ENCODE results near the gene CRHBP. TPM values are rescaled to one million over a fixed set of nuclear protein-coding genes. Genes with fewer than 3 reads are reported as not detected.
A peak's percentile ranks its signal among the peaks of the same experiment; 100 is the strongest.
"Not testable (repeated sequence)": the region's sequence is repeated elsewhere in the genome, so short reads cannot be mapped to it uniquely, and the experiment has no call there.

CRHBP gene
- total RNA-seq, 2 experiments from 2014 or later, result 0.20 TPM; not detected in 1

DNA sequence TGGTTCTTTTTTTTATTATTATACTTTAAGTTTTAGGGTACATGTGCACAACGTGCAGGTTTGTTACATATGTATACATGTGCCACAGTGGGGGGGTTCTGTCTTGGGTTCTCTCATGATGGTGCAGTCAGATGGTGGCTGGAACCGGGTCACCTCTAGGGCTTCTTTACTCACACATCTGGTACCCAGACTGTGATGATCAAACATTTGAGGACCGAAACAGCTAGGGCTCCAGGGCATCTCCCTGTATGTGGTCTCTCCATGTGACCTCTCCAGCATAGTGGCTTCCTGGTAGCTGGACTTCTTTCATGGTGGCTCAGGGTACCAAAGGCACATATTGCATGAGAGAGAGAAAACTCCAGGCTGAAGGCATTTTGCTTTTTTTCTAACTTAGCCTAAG is 9.8 kb upstream of the CRHBP start:
- Mint-ChIP-seq H3K36me3 (no peaks in the 10 kb centered on the region), H3K4me3 (no peak overlapping the region), H3K9me3 (peaks cover 1% of the 10 kb centered on the region), H3K27me3 (peaks cover 31% of the 10 kb centered on the region), H3K27ac (no peak overlapping the region), H3K4me1 (peaks cover 1% of the 10 kb centered on the region)
- no peak for DNase-seq
- no peak for ATAC-seq (ENCODE audit: low read depth)
- POLR2A ChIA-PET, result interaction anchor here (0.7 kb wide), 1 partner anchor 124 kb away, joined by 4 read pairs; no protein-coding TSS in a partner anchor

DNA sequence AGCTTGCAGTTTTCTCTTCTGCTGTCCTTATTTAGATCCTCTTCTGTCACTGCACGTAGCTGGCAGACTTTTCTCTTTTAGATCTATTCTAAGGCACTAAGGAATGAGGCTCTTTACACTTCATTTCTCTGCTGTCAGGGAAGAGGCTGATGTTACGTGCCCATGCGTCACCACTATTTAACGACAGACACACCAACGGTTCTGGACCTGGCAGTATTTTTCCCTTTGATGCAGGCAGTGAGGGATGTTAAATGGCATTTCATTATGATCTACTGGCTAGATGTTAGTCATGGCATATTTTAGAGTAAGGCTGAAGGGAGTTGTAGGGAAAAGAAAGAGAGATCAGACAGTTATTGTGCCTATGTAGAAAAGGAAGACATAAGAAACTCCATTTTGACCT is 8.2 kb upstream of the CRHBP start:
- peaks cover 36% of the 10 kb centered on the region for H3K27me3 Mint-ChIP-seq
- peaks cover 1% of the 10 kb centered on the region for H3K9me3 Mint-ChIP-seq
- ATAC-seq (ENCODE audit: low read depth), result no peak
- POLR2A ChIA-PET, result no interaction called here
- no peak overlapping the region for H3K27ac Mint-ChIP-seq
- H3K4me1 Mint-ChIP-seq, result no peaks in the 10 kb centered on the region
- no peaks in the 10 kb centered on the region for H3K36me3 Mint-ChIP-seq
- no peak overlapping the region for H3K4me3 Mint-ChIP-seq
- no peak for DNase-seq

DNA sequence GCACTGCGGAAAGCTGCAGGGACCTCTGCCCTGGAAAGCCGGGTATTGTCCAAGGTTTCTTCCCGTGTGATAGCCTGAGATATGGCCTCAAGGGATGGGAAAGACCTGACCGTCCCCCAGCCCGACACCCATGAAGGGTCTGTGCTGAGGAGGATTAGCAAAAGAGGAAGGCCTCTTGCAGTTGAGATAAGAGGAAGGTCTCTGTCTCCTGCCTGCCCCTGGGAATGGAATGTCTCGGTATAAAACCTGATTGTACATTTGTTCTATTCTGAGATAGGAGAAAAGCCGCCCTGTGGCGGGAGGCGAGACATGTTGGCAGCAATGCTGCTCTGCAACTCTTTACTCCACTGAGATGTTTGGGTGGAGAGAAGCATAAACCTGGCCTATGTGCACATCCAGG is 7.6 kb upstream of the CRHBP start:
- POLR2A ChIA-PET; ATAC-seq (ENCODE audit: low read depth); H3K4me1 Mint-ChIP-seq; H3K4me3 Mint-ChIP-seq; H3K36me3 Mint-ChIP-seq; DNase-seq; H3K27ac Mint-ChIP-seq; H3K9me3 Mint-ChIP-seq: not testable (repeated sequence)
- H3K27me3 Mint-ChIP-seq, result peaks cover 40% of the 10 kb centered on the region

DNA sequence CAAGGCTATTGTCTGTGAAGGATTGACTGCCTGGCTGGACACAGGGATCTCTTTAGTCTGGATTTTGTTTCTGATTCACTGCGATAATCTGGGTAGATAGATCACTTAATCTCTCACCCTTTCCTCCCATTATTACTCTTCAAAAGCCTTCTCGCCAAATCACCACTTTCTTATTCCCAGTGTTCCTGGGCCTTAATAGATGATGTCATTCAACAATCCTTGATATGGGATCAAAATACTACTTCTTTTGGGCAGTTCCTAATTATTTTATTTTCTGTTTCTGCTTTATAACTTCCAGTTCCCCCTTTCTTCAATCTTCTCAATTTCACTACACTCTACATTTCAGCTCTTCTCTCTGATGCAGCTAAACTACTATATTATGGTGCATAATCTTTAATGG is 6.8 kb upstream of the CRHBP start:
- ATAC-seq (ENCODE audit: low read depth) (no peak), DNase-seq (no peak)
- no peaks in the 10 kb centered on the region for H3K4me1 Mint-ChIP-seq
- no peak overlapping the region for H3K27ac Mint-ChIP-seq
- POLR2A ChIA-PET, result no interaction called here
- peaks cover 46% of the 10 kb centered on the region for H3K27me3 Mint-ChIP-seq
- peaks cover 1% of the 10 kb centered on the region for H3K9me3 Mint-ChIP-seq
- no peak overlapping the region for H3K4me3 Mint-ChIP-seq
- H3K36me3 Mint-ChIP-seq, result no peaks in the 10 kb centered on the region

DNA sequence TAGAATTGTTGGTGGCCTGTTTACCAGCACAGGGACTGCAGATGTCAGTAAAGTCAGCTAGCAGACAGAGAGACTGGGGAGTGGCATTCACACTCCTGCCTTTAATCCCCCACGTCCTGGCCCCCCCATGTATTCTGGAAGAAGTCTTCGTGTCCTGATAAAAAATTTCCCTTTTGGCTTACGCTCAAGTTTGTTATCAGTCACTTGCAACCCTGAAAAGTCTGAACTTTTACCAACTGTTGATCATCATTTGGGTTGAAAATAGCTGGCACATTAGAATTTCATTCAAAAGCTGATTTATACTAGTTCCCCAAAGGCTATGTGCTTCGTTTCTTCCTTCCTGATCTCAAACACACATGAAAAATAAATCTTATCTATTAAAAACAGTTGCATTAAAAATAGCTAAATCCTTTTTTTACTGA is 5.8 kb upstream of the CRHBP start:
- DNase-seq (no peak), ATAC-seq (ENCODE audit: low read depth) (no peak)
- H3K36me3 Mint-ChIP-seq, result no peaks in the 10 kb centered on the region
- peaks cover 55% of the 10 kb centered on the region for H3K27me3 Mint-ChIP-seq
- no peaks in the 10 kb centered on the region for H3K9me3 Mint-ChIP-seq
- H3K4me1 Mint-ChIP-seq, result no peaks in the 10 kb centered on the region
- POLR2A ChIA-PET, result no interaction called here
- H3K27ac Mint-ChIP-seq, result no peak overlapping the region
- H3K4me3 Mint-ChIP-seq, result no peak overlapping the region

DNA sequence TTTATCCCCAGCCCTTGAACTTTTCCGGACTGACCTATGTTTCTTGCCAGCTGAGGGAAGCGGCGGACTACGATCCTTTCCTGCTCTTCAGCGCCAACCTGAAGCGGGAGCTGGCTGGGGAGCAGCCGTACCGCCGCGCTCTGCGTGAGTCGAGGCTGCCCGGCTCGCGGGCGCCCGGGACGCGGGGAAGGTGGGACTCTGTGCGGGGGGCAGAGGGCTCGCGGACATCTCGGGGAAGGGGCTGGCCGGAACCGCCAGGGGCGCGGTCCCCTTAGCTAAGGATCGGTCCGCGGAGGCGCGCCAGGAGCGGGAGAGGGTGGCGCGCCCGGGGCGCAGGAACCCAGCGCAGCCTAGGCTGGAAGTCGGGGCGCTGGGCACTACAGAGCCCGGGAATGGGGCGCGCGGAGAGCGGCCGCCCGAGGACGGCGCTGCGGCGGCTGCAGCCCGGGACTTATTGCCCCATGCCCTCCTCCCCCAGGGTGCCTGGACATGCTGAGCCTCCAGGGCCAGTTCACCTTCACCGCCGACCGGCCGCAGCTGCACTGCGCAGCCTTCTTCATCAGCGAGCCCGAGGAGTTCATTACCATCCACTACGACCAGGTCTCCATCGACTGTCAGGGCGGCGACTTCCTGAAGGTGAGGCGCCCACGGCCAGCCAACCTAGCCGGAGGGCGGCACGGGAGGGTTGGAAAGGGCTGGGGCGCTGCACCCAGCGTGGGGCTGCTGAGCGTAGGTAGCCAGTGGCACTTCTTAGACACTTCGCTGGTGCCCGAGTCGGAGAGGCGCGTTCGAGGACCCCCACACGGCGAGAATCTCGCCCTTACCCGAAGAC is 922 bp downstream of the CRHBP start:
- no peak overlapping the region for H3K27ac Mint-ChIP-seq
- no peaks in the 10 kb centered on the region for H3K36me3 Mint-ChIP-seq
- ATAC-seq (ENCODE audit: low read depth), result peak; percentile 30
- H3K4me1 Mint-ChIP-seq, result no peaks in the 10 kb centered on the region
- POLR2A ChIA-PET, result no interaction called here
- peaks cover 75% of the 10 kb centered on the region for H3K27me3 Mint-ChIP-seq
- no peaks in the 10 kb centered on the region for H3K9me3 Mint-ChIP-seq
- peak; percentile 36 for DNase-seq
- H3K4me3 Mint-ChIP-seq, result peak overlapping the region; percentile 48

DNA sequence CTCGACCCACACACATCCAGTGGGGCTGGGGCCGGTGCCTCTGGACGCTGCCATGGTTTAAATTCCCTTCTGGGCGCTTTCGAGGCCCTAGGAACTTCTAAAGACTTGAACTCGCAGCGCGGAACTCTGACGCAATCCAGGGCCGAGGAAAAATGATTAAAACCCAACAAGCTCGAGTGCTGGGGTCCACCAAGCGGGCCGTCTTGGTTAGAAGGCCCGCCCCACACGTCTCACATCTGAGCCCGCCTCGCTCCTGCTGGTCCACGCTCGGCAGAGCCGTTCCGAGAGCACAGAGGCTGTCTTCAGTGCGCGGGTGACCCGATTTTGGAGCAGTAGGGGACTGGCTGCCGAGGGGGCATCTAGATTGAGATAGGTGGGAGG is 1.5 kb downstream of the CRHBP start:
- POLR2A ChIA-PET, result no interaction called here
- ATAC-seq (ENCODE audit: low read depth) (peak; percentile 14), DNase-seq (no peak)
- peaks cover 3% of the 10 kb centered on the region for H3K4me1 Mint-ChIP-seq
- H3K27ac Mint-ChIP-seq, result no peak overlapping the region
- H3K27me3 Mint-ChIP-seq, result peaks cover 77% of the 10 kb centered on the region
- H3K9me3 Mint-ChIP-seq, result no peaks in the 10 kb centered on the region
- no peaks in the 10 kb centered on the region for H3K36me3 Mint-ChIP-seq
- peak overlapping the region; percentile 35 for H3K4me3 Mint-ChIP-seq

DNA sequence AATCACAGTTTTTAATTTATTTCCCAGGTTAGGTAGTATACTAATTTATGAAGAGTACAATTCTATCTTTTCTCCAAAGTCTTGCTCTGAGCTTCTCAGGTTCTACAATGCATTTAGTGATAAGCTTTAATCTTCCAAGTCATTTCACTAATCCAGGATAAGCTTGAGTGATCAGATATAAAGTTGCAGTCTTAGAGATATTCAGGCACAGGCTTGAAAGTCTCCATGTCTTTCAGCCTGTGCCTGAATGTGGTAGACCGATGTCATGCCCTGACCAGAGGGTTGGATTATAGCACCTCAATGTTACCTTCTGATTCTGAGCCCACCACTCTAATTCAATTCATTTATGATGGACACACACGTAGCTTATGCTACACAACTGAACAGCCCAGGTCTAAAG is 3.2 kb downstream of the CRHBP start:
- H3K4me1 Mint-ChIP-seq, result peaks cover 12% of the 10 kb centered on the region
- H3K27ac Mint-ChIP-seq, result no peak overlapping the region
- ATAC-seq (ENCODE audit: low read depth) (no peak), DNase-seq (no peak)
- no peak overlapping the region for H3K4me3 Mint-ChIP-seq
- H3K36me3 Mint-ChIP-seq, result no peaks in the 10 kb centered on the region
- POLR2A ChIA-PET, result no interaction called here
- no peaks in the 10 kb centered on the region for H3K9me3 Mint-ChIP-seq
- H3K27me3 Mint-ChIP-seq, result peaks cover 74% of the 10 kb centered on the region

DNA sequence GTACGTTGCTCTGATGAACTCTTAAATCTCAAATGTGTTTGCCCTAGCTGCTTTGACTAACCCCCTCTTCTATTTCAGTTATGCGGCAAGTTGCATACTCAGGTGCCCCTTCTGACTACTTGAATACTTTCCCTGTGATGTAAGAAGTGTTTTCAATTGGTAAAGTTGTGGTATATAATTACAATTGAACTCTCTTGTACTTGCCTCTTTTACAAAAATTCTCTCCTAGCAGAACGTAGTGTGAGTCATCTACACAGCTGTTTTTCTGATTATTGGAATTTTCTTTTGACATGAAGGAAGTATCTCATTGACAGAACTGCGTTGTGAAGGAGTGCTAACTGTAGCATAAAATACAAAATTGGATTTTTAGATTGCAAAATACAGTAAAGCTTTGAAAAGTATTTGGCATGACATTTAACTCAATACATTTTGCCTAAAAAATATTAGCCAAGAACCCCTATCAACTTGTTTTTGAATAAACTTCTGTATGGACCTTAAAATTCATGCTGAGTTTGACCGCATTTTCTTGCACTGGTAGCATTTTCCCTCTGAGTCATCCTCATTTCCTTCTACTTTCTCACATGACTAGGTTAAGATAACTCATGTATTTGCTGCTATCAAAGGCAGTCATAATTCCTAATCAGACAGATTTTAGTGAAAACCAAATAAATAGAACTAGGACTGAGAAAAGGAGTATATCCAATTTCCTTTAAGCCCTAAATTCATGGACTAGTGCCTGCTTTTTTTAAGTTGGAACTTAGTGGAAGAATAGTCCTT is 6.3 kb downstream of the CRHBP start:
- Mint-ChIP-seq H3K27me3 (peaks cover 70% of the 10 kb centered on the region), H3K27ac (no peak overlapping the region), H3K36me3 (no peaks in the 10 kb centered on the region), H3K4me1 (peaks cover 12% of the 10 kb centered on the region), H3K4me3 (no peak overlapping the region), H3K9me3 (no peaks in the 10 kb centered on the region)
- DNase-seq (no peak), ATAC-seq (ENCODE audit: low read depth) (no peak)
- POLR2A ChIA-PET, result no interaction called here

DNA sequence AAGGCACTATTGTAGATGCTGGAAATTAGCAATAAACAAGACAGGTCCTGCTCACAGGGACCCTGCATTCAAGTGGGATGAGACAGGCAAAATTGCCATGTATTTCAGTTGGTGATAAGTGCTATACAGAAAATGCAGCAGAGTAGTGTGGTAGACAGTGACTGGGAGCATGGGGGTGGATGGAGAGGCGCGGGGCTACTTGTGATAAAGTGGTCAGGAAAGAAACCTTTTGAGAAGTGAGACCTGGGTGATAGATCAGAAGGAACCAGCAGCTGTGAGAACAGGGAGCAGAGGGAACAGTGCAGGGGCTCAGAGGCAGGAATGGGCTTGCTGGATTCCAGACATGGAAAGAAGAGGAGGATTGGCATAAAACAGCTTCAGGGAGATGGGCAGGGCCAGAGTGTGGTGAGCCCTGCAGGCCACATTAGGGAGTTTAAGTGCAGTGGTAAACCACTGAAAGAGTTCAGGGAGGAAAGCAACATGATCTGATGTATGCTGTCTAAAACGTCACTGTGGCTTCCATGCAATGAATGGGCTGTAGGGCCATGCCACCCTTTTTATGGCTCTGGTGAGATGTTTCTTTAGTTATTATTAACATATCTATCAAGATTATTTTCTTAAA is 7.3 kb downstream of the CRHBP start:
- Mint-ChIP-seq H3K27me3 (peaks cover 62% of the 10 kb centered on the region), H3K27ac (no peak overlapping the region), H3K9me3 (no peaks in the 10 kb centered on the region), H3K4me1 (peaks cover 12% of the 10 kb centered on the region), H3K4me3 (peak overlapping the region; percentile 1), H3K36me3 (no peaks in the 10 kb centered on the region)
- ATAC-seq (ENCODE audit: low read depth) (peak; percentile 66), DNase-seq (peak; percentile 31)
- POLR2A ChIA-PET, result no interaction called here

DNA sequence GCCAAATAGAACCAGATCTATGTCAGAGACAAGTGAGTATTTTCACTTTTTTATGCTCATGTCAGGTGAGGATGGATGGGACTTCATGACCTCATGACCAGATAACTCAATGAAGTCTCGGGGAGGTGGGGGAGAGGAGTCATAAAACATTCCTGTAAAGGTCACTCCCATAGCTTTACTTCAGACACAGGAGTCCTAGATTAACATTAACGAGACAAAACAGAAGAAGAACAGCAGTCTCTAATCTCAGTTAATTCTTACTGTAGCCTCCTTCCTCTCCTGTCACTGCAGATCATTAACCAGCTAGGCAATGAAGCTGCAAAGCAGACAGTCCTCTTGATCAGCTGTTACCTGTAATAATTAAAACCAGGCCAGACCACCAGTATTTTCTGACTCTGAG is 11.2 kb downstream of the CRHBP start:
- peaks cover 11% of the 10 kb centered on the region for H3K4me1 Mint-ChIP-seq
- DNase-seq (no peak), ATAC-seq (ENCODE audit: low read depth) (no peak)
- no peak overlapping the region for H3K4me3 Mint-ChIP-seq
- no peak overlapping the region for H3K27ac Mint-ChIP-seq
- H3K27me3 Mint-ChIP-seq, result peaks cover 45% of the 10 kb centered on the region
- POLR2A ChIA-PET, result no interaction called here
- no peaks in the 10 kb centered on the region for H3K36me3 Mint-ChIP-seq
- H3K9me3 Mint-ChIP-seq, result no peaks in the 10 kb centered on the region

DNA sequence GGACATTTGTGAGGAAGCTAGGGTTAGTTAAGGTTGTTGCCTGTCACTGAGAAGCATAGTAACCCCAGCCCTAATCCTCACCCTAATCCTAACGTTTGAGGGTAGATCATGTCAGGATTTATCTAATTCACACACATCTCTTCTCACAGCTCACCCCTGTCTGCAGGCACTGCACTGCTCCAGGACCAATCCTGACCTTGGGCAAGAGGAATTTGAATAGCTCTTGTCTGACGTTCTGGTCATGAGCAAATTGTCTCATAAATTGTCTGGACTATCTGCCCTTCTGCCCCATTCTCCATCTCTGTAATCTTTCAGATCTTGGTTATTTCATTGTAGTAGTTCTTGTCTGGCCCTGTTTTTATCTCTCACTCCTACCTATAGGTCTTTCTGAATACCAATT is 18.7 kb downstream of the CRHBP start:
- no peak for DNase-seq
- H3K4me1 Mint-ChIP-seq, result no peaks in the 10 kb centered on the region
- POLR2A ChIA-PET, result no interaction called here
- no peak overlapping the region for H3K4me3 Mint-ChIP-seq
- H3K27ac Mint-ChIP-seq, result no peak overlapping the region
- no peaks in the 10 kb centered on the region for H3K9me3 Mint-ChIP-seq
- H3K27me3 Mint-ChIP-seq, result peaks cover 24% of the 10 kb centered on the region
- H3K36me3 Mint-ChIP-seq, result no peaks in the 10 kb centered on the region
- ATAC-seq (ENCODE audit: low read depth), result no peak

DNA sequence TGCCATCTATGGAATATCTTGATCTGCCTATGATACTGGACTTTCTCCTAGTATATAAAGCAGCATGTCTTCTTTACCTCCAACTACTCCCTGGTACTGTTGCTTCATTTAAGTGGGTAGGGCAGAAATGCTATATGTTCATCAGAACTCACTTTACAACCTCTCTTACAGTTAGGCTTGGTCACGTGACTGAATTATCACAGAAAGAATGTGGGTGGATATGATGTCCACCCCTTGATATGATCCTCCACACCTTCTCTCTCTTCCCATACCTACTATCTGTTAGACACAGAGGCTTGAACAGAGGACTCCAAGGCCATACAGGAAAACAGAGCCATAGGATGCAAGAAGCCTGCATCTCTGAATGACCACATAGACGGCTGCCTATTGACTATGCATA is 19.8 kb downstream of the CRHBP start:
- no peak for ATAC-seq (ENCODE audit: low read depth)
- Mint-ChIP-seq H3K36me3 (no peaks in the 10 kb centered on the region), H3K27ac (no peak overlapping the region), H3K9me3 (no peaks in the 10 kb centered on the region), H3K4me3 (no peak overlapping the region), H3K27me3 (peaks cover 24% of the 10 kb centered on the region), H3K4me1 (no peaks in the 10 kb centered on the region)
- POLR2A ChIA-PET, result no interaction called here
- no peak for DNase-seq

DNA sequence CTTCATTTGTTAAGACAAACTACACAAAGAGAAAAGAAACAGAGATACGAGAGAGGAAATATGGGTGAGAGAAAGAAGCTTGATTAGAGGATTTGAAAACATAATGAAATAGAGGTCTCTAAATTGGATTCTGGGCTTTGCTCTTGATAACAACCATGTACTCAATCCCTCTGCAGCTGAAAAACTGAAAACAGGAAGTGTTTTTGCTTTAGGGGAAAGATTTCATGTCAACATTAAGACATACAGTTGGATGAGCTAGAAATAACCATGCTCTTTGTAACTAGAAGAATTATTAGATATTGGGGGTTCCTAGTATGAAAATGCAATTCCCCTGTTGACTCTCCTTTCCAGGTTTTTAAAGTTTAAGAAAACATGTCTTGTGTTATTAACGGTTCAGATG is 21.9 kb downstream of the CRHBP start:
- POLR2A ChIA-PET, result no interaction called here
- H3K36me3 Mint-ChIP-seq, result no peaks in the 10 kb centered on the region
- DNase-seq (no peak), ATAC-seq (ENCODE audit: low read depth) (no peak)
- no peaks in the 10 kb centered on the region for H3K9me3 Mint-ChIP-seq
- no peak overlapping the region for H3K4me3 Mint-ChIP-seq
- no peaks in the 10 kb centered on the region for H3K4me1 Mint-ChIP-seq
- H3K27me3 Mint-ChIP-seq, result peaks cover 15% of the 10 kb centered on the region
- no peak overlapping the region for H3K27ac Mint-ChIP-seq

All from activated naive CD8-positive, alpha-beta T cell treated with anti-CD3 and anti-CD28 coated beads, Interleukin-2, amount 10 ng/mL, durations not matched to agents 7 days and 5 days (primary cell).